ENCODE data around the gene P2RX6. TPM values are rescaled to one million over a fixed set of nuclear protein-coding genes. Genes with fewer than 3 reads are reported as not detected.
"Not testable (repeated sequence)": the region's sequence is repeated elsewhere in the genome, so short reads cannot be mapped to it uniquely, and the experiment has no call there.

The P2RX6 gene
- total RNA-seq, result 1.2 TPM
- long read RNA-seq, partial matches to known transcripts, result 3 of 11 reads
- long read RNA-seq, other reads (novel, unspliced or antisense), result 7 of 11 reads

- DNase-seq (ENCODE audit: low spot score), result no peak
Observed at GRCh38 chr22:21014726-21015465, at the start of gene P2RX6. Gene P2RX6 (plus strand): TSS chr22:21015165. CDS start chr22:21015175, 10 bp downstream.

DNA sequence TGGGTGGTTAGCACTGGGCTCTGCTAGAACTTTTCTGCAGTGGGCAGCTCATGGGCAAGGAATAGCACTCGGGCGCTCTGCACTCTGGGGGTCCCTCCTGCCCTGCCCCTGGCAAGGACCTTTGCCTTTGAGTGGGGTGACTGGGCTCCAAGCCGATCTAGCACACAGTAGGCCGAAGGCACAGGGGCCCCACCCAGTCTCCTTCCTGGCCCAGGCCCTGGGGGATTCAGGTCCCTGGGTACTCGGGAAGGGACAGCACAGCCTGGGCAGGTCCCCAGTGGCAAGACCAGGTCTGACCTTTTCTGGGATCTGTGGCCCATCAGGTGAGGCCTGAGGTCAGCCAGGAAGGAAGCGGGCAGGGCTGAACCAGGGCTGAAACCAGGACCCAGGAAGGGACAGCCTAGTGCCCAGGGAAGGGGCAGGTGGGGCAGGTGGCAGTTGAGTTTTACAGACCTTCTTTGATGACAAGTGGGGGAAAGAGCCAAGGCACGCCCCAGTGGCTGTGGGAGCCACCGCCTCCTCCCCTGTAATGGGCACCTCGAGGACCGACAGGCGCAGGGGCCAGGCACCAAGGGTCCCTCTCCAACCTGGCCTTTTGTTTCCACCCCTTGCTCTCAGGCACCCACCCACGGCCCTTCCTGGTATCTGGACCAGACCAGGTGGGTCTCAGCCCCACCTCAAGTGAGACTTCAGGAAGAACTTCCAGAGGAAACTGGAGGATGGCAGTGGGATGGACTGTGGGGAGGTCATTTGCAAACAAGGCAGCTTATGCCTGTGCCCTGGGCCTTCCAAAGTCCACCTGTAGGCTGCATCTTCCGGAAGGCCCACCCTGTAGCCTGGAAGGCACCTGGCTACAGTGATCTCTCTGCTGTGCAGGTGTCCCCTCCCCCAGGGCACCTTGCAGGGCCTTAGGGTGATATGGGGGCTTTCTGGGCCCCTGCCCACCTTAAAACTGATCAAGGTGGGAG lies 48.8 kb upstream of the P2RX6 start:
- DNase-seq (ENCODE audit: low spot score), result no peak

DNA sequence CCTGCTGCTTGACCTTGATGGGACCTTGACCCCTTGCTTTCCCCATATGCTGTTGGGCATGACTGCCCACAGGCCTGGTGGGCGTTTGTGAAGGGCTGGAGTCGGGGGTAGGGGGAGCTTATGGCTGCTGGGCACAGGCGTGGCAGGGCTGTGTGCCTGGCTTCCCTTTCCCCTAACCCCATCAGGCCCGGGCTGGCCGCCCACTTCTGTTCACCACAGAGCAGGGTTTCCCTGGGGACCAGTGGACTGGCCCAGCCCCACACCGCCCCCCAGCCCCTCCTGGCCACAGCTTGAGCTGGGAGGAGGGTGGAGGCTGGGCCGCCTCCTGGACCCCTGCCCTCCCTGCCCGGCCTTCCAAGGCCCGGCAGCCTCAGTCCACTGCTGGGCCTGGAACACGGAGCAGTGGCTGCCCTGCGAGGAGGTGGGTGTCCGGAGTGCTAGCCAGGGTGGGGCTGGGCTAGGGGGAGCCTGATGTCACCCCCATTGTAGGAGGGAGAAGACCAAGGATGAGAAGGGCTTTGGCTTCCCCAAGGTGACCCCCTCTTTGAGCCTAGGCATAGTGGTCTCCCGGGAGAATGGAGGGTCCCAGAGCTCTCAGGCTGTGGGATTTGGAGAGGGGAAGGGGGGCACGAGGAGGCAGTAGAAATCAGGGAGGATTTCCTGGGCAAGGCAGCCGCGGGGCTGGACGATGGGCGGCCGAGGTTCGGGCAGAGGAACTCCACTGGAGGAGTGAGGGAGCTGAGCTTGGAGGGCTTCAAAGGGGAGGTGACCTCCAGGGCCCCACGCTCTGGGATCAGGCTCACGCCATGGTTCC lies 47.9 kb upstream of the P2RX6 start, which contains the start of gene AIFM3:
Gene AIFM3 (plus strand): TSS at position 373 of the 814 bp plus-strand sequence. CDS start 690 bp downstream, outside the sequence.
- DNase-seq (ENCODE audit: low spot score), result no peak

GRCh38 chr22:20967697-20968211 lies 47.2 kb upstream of the P2RX6 start:
- no peak for DNase-seq (ENCODE audit: low spot score)

DNA sequence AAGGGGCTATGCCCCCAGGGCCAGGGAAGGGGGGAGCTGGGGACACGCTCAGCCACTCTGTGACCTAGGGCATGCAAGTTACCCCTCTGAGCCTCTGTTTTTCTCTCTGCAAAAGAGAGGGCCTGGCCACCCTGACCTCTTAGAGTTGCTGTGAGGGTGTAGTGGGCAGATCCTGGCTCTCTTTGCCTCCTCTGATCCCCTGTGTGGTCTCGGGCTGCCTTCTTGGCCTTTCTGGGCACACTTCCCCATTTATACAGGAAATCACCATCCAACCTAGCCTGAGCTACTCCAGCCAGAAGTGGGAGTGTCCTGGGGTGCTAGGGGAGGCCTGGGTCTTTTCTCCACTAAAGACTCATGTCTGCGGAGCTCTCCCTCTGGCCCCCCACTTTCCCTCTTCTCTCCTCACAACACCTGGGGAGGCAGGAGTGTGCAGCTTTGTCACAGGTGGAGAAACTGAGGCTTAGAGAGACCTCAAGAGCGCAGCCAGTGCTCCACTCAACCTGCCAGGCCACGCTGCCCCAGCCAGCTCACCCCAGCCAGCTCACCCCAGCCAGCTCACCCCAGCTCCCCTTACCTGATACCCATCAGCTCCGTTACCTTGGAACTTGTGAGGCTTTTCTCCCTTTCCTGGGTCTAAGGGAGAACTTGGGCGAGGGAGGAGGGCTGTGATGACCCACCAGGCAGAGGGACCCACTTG lies 46.5 kb upstream of the P2RX6 start:
- DNase-seq (ENCODE audit: low spot score), result no peak

- DNase-seq (ENCODE audit: low spot score), result no peak
Observed at GRCh38 chr22:20970939-20971657, 43.9 kb upstream of the P2RX6 start.

DNA sequence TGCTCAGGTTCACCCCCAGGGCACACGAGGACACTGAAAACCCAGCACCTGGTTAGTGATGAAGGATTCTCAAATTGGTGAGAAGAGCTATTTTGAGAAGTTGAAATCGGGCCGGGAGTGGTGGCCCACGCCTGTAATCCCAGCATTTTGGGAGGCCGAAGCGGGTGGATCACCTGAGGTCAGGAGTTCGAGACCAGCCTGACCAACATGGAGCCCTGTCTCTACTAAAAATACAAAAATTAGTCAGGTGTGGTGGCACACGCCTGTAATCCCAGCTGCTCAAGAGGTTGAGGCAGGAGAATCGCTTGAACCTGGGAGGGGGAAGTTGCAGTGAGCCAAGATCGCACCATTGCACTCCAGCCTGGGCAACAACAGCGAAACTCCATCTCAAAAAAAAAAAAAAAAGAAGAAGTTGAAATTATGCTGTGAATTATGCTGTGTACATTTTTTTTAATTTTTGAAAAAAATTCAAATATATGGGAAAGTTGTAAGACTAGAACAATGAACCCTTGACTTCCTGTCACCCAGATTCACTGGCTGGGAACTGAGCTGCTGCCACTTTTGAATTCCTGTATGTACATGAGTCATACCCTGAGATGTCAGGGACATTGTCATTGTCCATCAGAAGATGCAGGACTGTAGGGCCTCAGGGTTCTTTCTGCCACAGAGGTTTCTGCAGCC lies 42.8 kb upstream of the P2RX6 start:
- not testable (repeated sequence) for DNase-seq (ENCODE audit: low spot score)

GRCh38 chr22:20972933-20973577 lies 41.9 kb upstream of the P2RX6 start:
- no peak for DNase-seq (ENCODE audit: low spot score)

DNA sequence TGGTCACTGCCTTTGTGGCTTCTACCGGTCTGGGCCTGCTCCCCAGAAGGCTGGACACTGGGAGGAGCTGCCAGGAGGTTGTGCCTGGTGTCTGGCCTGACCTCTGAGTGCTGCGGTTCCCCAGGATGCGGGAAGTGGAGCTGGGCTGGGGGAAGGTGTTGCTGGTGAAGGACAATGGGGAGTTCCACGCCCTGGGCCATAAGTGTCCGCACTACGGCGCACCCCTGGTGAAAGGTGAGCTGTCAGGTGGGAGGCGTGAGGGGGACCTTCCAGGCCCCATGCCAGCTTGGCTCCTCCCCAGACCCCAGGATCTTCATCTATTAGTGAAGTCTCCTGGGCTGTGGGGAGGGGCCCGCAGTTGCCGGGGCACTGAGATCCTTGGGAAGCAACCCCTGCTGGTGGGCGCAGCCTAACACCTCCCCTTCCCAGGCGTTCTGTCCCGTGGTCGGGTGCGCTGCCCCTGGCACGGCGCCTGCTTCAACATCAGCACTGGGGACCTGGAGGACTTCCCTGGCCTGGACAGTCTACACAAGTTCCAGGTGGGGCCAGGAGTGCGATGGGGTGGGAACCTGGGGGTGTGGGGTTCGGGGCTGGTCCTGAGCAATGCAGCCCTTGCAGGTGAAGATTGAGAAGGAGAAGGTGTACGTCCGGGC lies 41.2 kb upstream of the P2RX6 start:
- DNase-seq (ENCODE audit: low spot score), result no peak

DNA sequence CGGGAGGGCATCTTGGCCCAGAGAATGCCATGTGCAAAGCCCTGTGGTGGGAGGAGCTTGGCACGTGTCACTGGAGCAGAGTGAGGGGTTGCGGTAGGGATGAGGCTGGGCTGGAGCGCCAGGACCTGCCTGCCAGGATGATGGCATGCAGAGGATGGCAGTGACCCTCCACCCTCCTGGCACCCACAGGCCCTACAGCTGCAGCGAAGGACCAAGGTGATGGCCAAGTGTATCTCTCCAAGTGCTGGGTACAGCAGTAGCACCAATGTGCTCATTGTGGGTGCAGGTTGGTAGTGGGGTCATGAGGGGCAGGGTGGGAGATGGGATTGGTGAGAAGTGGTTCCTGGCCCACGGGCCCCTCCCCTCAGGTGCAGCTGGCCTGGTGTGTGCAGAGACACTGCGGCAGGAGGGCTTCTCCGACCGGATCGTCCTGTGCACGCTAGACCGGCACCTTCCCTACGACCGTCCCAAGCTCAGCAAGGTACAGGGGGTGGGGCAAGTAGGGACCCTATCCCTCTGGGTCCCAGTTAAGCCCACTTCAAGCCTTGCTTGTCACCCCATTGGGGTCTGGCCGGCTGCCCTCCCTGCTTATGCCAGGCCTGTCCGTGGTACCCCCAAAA lies 40.5 kb upstream of the P2RX6 start:
- DNase-seq (ENCODE audit: low spot score), result no peak

- no peak for DNase-seq (ENCODE audit: low spot score)
Observed at GRCh38 chr22:20975541-20976290, 39.2 kb upstream of the P2RX6 start.

GRCh38 chr22:20976291-20976877 lies 38.6 kb upstream of the P2RX6 start:
- no peak for DNase-seq (ENCODE audit: low spot score)

DNA sequence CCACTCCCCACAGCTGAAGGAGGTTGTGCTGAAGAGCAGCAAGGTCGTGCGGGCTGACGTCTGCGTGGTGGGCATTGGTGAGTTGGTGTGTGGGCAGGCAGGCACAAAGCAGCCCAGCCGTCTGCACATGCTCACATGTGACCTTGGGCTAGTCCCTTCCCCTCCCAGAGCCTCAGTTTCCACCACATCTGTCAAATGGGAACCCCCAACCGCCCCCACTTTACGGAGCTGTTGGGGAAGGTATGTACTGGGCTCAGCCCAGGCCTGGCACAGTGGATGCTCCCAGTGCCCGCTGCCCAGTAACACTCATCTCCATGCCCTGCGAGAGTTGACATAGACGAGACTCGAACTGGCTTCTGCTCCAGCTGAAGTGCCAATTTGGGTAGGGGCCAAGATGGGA lies 37.9 kb upstream of the P2RX6 start:
- no peak for DNase-seq (ENCODE audit: low spot score)

DNA sequence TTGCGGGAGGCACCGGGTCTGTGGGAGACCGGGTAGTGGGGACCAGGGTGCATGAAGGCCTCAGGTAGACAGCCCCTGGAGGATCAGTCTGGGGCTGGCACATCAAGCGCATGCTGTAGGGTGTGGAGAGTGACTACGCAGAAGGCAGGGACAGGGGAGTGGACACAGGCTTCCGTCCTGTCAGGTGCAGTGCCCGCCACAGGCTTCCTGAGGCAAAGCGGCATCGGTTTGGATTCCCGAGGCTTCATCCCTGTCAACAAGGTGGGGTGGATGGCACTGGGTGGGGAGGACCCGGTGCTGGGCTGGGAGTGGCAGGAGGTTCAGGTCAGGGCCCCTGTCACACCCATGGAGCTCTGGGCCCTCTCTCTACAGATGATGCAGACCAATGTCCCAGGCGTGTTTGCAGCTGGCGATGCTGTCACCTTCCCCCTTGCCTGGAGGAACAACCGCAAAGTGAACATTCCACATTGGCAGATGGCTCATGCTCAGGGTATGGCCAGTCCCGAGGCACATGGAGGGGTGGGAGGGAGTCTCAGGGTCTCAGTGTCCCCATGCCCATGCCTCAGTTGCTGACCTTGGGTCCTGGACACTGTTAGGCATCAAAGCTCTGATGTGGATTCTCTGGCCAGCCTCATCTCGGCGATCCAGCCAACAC lies 37.3 kb upstream of the P2RX6 start:
- no peak for DNase-seq (ENCODE audit: low spot score)

DNA sequence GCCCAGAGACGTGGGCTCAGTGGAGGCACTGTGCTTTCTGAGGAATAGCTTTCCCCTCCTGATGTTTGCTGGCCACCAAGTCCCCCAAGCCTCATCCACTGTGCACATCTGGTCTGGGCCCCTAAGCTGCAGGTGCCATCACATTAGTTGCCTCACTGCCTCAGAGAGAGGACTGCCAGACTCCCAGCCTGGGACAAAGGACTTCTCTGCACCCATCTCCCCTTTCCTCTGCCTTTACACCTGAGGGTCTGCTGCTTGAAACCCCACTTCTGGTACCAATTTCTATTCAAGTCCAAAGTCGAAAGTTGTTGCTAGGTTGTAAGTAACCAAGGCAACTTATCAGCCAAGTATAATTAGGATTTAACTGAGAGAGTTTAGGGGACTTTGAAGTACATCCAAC lies 36.5 kb upstream of the P2RX6 start:
- no peak for DNase-seq (ENCODE audit: low spot score)

All from mesenteric fat pad (tissue), 1 donor.